Astrocyte (in vitro differentiated cells and primary cell): Measurements from ENCODE around the gene ANKRD60.

Experiments
- CTCF ChIP-seq: IDR thresholded peaks from 2 replicates; pipeline ENCODE4 v1.5.1; 2011; ENCODE audit warnings: low read depth, mild to moderate bottlenecking, inconsistent platforms, low read length, moderate library complexity; ENCODE audit not compliant: insufficient read depth
- EZH2 ChIP-seq: IDR thresholded peaks from 2 replicates; pipeline ENCODE4 v1.6.1; 2012; ENCODE audit warnings: mild to moderate bottlenecking, low read length, inconsistent platforms; ENCODE audit not compliant: insufficient read depth

DNA sequence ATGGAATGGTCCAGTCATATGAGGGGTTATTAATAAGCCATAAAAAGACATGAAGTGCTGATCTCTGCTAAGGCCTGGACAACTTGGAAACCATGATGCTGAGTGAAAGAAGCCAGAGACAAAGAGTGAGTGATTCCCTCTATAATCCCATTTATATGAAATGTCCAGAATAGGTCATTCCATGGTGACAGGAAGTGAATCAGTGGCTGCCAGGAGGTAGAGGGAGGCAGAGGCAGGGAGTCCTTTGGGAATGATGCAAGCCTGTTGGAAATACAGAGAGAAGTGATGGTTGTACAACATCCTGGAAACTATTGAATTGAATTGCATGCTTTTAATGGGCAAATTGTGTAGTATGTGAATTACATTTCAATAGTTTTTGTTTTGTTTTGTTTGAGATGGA lies 26.4 kb downstream of the ANKRD60 start:
- TF ChIP-seq CTCF (no peak), EZH2 (no peak)
